ENCODE data around the gene SEMA3C. TPM values are rescaled to one million over a fixed set of nuclear protein-coding genes. Genes with fewer than 3 reads are reported as not detected.

Gene SEMA3C
- total RNA-seq, 1 donor from 2014 or later: 148 TPM

DNA sequence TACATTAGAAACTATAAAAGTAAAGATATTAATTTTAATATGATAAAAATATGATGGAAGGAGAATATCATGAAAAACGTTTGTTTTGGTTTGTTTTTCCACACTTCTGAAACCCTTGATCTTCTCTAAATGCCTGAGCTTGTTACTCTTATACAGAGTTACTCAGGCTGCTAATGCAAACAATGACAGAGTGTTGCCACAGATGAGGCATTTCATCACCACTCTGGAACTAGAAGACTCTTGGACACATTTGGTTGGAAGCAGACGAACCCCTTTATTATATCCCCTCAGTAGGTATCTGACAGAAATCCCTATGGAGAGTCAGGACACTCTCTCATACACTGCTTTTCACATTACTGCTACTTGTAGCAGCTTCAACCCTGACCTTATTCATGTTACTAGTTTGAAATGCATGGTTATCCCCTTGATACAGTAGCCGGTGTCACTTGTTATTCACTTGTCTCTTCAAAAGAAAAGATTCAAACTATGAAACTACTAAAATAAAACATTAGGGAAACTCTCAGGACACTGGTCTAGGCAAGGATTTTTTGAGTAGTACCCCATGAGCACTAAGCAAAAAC lies 66.9 kb downstream of the SEMA3C start:
- H4K20me1 ChIP-seq (ENCODE audit: insufficient read depth, low read length): no peaks in the 10 kb centered on the region
- no peak overlapping the region for H3K4me3 Mint-ChIP-seq (ENCODE audit: unreplicated experiment)

DNA sequence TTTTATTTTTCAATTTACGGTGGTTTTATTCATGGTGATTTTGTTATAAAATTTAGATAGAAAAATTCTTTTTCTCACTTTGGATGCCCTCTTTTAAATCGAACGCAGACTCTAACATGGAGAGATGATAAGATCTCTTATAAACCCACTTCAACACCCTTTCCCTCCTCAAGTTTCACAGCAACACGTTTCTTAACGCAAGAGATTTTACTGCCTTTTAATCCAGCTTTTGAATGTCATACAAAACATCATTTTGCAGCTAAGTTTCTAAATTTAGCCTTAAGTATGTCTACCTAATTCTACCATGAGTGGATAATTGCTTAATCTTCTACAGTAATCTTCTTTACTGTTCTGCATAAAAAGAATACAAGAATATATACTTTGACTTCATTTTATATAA lies 70.0 kb downstream of the SEMA3C start:
- H4K20me1 ChIP-seq (ENCODE audit: insufficient read depth, low read length): no peaks in the 10 kb centered on the region
- H3K9ac ChIP-seq (ENCODE audit: low read length): no peak overlapping the region
- no peak overlapping the region for H3K27ac ChIP-seq (ENCODE audit: low read depth, low read length)
- no peak overlapping the region for H3K4me2 ChIP-seq (ENCODE audit: low read length)
- H3K9me3 ChIP-seq (ENCODE audit: insufficient read depth, low read depth, low read length): no peaks in the 10 kb centered on the region
- peaks cover 9% of the 10 kb centered on the region for H3K36me3 Mint-ChIP-seq (ENCODE audit: low read depth, unreplicated experiment)
- H3K27me3 ChIP-seq (ENCODE audit: insufficient read depth, low read length): no peaks in the 10 kb centered on the region
- peaks cover 51% of the 10 kb centered on the region for H3K4me1 Mint-ChIP-seq (ENCODE audit: low read depth, unreplicated experiment)
- DNase-seq (ENCODE audit: low read depth): no peak
- no peaks in the 10 kb centered on the region for H3K9me3 Mint-ChIP-seq (ENCODE audit: unreplicated experiment)
- no peak overlapping the region for H3K4me3 Mint-ChIP-seq (ENCODE audit: unreplicated experiment)
- H3K79me2 ChIP-seq (ENCODE audit: insufficient read depth, low read length): peaks cover 33% of the 10 kb centered on the region
- no peak overlapping the region for H3K27ac Mint-ChIP-seq (ENCODE audit: unreplicated experiment)
- H3K27me3 Mint-ChIP-seq (ENCODE audit: low read depth, unreplicated experiment): no peaks in the 10 kb centered on the region
- no peak for FAIRE-seq
- H3K4me1 ChIP-seq (ENCODE audit: insufficient read depth, low read length): peaks cover 5% of the 10 kb centered on the region
- H3K36me3 ChIP-seq (ENCODE audit: insufficient read depth, low read length): no peaks in the 10 kb centered on the region
- TF ChIP-seq, protein P1, sequence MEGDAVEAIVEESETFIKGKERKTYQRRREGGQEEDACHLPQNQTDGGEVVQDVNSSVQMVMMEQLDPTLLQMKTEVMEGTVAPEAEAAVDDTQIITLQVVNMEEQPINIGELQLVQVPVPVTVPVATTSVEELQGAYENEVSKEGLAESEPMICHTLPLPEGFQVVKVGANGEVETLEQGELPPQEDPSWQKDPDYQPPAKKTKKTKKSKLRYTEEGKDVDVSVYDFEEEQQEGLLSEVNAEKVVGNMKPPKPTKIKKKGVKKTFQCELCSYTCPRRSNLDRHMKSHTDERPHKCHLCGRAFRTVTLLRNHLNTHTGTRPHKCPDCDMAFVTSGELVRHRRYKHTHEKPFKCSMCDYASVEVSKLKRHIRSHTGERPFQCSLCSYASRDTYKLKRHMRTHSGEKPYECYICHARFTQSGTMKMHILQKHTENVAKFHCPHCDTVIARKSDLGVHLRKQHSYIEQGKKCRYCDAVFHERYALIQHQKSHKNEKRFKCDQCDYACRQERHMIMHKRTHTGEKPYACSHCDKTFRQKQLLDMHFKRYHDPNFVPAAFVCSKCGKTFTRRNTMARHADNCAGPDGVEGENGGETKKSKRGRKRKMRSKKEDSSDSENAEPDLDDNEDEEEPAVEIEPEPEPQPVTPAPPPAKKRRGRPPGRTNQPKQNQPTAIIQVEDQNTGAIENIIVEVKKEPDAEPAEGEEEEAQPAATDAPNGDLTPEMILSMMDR (IDR thresholded peaks at IDR 0.05; ENCODE audit: insufficient read depth, low read depth, low read length): no peak
- no peak for TF ChIP-seq EZH2 (IDR thresholded peaks at IDR 0.05; ENCODE audit: insufficient read depth, low read length)
- H2AFZ ChIP-seq (ENCODE audit: low read depth, low read length): no peak overlapping the region
- H3K4me3 ChIP-seq (ENCODE audit: insufficient read depth, low read depth, low read length): no peak overlapping the region

More for the DNA sequence above, 66.9 kb downstream of the SEMA3C start:
- H3K27me3 Mint-ChIP-seq (ENCODE audit: low read depth, unreplicated experiment): no peaks in the 10 kb centered on the region
- peak overlapping the region; percentile 71 for H3K27ac Mint-ChIP-seq (ENCODE audit: unreplicated experiment)
- H3K36me3 Mint-ChIP-seq (ENCODE audit: low read depth, unreplicated experiment): peaks cover 9% of the 10 kb centered on the region
- Histone ChIP-seq H3K9ac (ENCODE audit: low read length) (peak overlapping the region; percentile 32), H3K4me1 (ENCODE audit: insufficient read depth, low read length) (peaks cover 5% of the 10 kb centered on the region), H3K27ac (ENCODE audit: low read depth, low read length) (peak overlapping the region; percentile 55), H2AFZ (ENCODE audit: low read depth, low read length) (no peak overlapping the region), H3K27me3 (ENCODE audit: insufficient read depth, low read length) (no peaks in the 10 kb centered on the region), H3K79me2 (ENCODE audit: insufficient read depth, low read length) (peaks cover 23% of the 10 kb centered on the region), H3K9me3 (ENCODE audit: insufficient read depth, low read depth, low read length) (no peaks in the 10 kb centered on the region), H3K4me2 (ENCODE audit: low read length) (peak overlapping the region; percentile 24), H3K36me3 (ENCODE audit: insufficient read depth, low read length) (no peaks in the 10 kb centered on the region), H3K4me3 (ENCODE audit: insufficient read depth, low read depth, low read length) (no peak overlapping the region)
- H3K4me1 Mint-ChIP-seq (ENCODE audit: low read depth, unreplicated experiment): peaks cover 36% of the 10 kb centered on the region
- peak; percentile 43 for FAIRE-seq
- H3K9me3 Mint-ChIP-seq (ENCODE audit: unreplicated experiment): no peaks in the 10 kb centered on the region
- DNase-seq (ENCODE audit: low read depth): peak; percentile 69
- TF ChIP-seq EZH2 (IDR thresholded peaks at IDR 0.05; ENCODE audit: insufficient read depth, low read length): no peak
- TF ChIP-seq, protein P1 (IDR thresholded peaks at IDR 0.05; ENCODE audit: insufficient read depth, low read depth, low read length): no peak

GRCh38 chr7:80847895-80848294 lies 71.0 kb downstream of the SEMA3C start:
- Histone ChIP-seq H3K4me3 (ENCODE audit: insufficient read depth, low read depth, low read length) (no peak overlapping the region), H2AFZ (ENCODE audit: low read depth, low read length) (no peak overlapping the region), H3K9me3 (ENCODE audit: insufficient read depth, low read depth, low read length) (no peaks in the 10 kb centered on the region), H4K20me1 (ENCODE audit: insufficient read depth, low read length) (no peaks in the 10 kb centered on the region), H3K9ac (ENCODE audit: low read length) (no peak overlapping the region), H3K27me3 (ENCODE audit: insufficient read depth, low read length) (no peaks in the 10 kb centered on the region), H3K79me2 (ENCODE audit: insufficient read depth, low read length) (peaks cover 29% of the 10 kb centered on the region), H3K27ac (ENCODE audit: low read depth, low read length) (no peak overlapping the region), H3K36me3 (ENCODE audit: insufficient read depth, low read length) (no peaks in the 10 kb centered on the region), H3K4me2 (ENCODE audit: low read length) (no peak overlapping the region), H3K4me1 (ENCODE audit: insufficient read depth, low read length) (peaks cover 5% of the 10 kb centered on the region)
- peaks cover 5% of the 10 kb centered on the region for H3K36me3 Mint-ChIP-seq (ENCODE audit: low read depth, unreplicated experiment)
- TF ChIP-seq, protein P1 (IDR thresholded peaks at IDR 0.05; ENCODE audit: insufficient read depth, low read depth, low read length): no peak
- TF ChIP-seq EZH2 (IDR thresholded peaks at IDR 0.05; ENCODE audit: insufficient read depth, low read length): no peak
- H3K27me3 Mint-ChIP-seq (ENCODE audit: low read depth, unreplicated experiment): no peaks in the 10 kb centered on the region
- DNase-seq (ENCODE audit: low read depth) (no peak), FAIRE-seq (peak; percentile 37)
- no peak overlapping the region for H3K4me3 Mint-ChIP-seq (ENCODE audit: unreplicated experiment)
- H3K4me1 Mint-ChIP-seq (ENCODE audit: low read depth, unreplicated experiment): peaks cover 55% of the 10 kb centered on the region
- no peaks in the 10 kb centered on the region for H3K9me3 Mint-ChIP-seq (ENCODE audit: unreplicated experiment)
- no peak overlapping the region for H3K27ac Mint-ChIP-seq (ENCODE audit: unreplicated experiment)
